Upper lobe of left lung (tissue), 4 donors: Measurements from ENCODE around the gene PIGQ.

Experiments
- POLR2AphosphoS5 ChIP-seq, 2 donors: sonication (generic); formaldehyde crosslinking; IDR thresholded peaks; one replicate each; pipeline ENCODE4 v1.5.1; 2017; ENCODE audit warnings: antibody characterized with exemption in 2 of 2
- TF ChIP-seq, protein P1 (sequence below), 6 experiments: fragments of 450-650 bp in 4 of 6; fragments of 200-600 bp in 2 of 6; sonication (generic) in 2 of 6; IDR thresholded peaks; one replicate each; pipeline ENCODE4 v1.5.1; 2016 to 2019; ENCODE audit warnings: antibody characterized with exemption in 6 of 6

DNA sequence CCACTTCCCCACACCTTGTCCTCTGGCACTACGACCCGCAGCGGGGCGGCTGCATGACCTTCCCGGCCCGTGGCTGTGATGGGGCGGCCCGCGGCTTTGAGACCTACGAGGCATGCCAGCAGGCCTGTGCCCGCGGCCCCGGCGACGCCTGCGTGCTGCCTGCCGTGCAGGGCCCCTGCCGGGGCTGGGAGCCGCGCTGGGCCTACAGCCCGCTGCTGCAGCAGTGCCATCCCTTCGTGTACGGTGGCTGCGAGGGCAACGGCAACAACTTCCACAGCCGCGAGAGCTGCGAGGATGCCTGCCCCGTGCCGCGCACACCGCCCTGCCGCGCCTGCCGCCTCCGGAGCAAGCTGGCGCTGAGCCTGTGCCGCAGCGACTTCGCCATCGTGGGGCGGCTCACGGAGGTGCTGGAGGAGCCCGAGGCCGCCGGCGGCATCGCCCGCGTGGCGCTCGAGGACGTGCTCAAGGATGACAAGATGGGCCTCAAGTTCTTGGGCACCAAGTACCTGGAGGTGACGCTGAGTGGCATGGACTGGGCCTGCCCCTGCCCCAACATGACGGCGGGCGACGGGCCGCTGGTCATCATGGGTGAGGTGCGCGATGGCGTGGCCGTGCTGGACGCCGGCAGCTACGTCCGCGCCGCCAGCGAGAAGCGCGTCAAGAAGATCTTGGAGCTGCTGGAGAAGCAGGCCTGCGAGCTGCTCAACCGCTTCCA, 63.7 kb downstream of the PIGQ start:
- TF ChIP-seq, protein P1, sequence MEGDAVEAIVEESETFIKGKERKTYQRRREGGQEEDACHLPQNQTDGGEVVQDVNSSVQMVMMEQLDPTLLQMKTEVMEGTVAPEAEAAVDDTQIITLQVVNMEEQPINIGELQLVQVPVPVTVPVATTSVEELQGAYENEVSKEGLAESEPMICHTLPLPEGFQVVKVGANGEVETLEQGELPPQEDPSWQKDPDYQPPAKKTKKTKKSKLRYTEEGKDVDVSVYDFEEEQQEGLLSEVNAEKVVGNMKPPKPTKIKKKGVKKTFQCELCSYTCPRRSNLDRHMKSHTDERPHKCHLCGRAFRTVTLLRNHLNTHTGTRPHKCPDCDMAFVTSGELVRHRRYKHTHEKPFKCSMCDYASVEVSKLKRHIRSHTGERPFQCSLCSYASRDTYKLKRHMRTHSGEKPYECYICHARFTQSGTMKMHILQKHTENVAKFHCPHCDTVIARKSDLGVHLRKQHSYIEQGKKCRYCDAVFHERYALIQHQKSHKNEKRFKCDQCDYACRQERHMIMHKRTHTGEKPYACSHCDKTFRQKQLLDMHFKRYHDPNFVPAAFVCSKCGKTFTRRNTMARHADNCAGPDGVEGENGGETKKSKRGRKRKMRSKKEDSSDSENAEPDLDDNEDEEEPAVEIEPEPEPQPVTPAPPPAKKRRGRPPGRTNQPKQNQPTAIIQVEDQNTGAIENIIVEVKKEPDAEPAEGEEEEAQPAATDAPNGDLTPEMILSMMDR (IDR thresholded peaks at IDR 0.05): no peak
- no peak for TF ChIP-seq POLR2AphosphoS5 (IDR thresholded peaks at IDR 0.05)
